Right ventricle myocardium superior (tissue), 1 donor: ENCODE measurements around the gene RNF115. TPM values are rescaled to one million over a fixed set of nuclear protein-coding genes. Genes with fewer than 3 reads are reported as not detected.
"Not testable (repeated sequence)": the region's sequence is repeated elsewhere in the genome, so short reads cannot be mapped to it uniquely, and the experiment has no call there.

Source experiments
- ATAC-seq: fragments of 200-7000 bp; cut with Tn5 transposase; one replicate; pipeline ENCODE4 v1.9.1; 2020; ENCODE audit warnings: mild to moderate bottlenecking; ENCODE audit not compliant: poor library complexity
- DNase-seq: peaks from one replicate; pipeline ENCODE4 v3.0.0-alpha.2; 2020
- intact Hi-C: fragments of 100-400 bp; cut with DNase I; formaldehyde crosslinking; loops from one replicate; pipeline ENCODE4 v1.11.2; 2022
- total RNA-seq: library from RNA; stranded (reverse); fragmentation: NEBNext Ultra II Directional; extraction: Animal tissue kit (Norgen Biotek cat#: 25700); gene quantifications from one replicate; pipeline ENCODE4 v1.2.1, GENCODE V29; 2021
- donor health status: DM: no; HTN: yes; CAD: no; lungs with severe emphysema.

RNF115 gene
- total RNA-seq, 1 donor from 2014 or later, result 46.5 TPM

- intact Hi-C loops, result no loop called here
- DNase-seq (no peak), ATAC-seq (no peak)
Observed at GRCh38 chr1:145759721-145760120, 64.2 kb downstream of the RNF115 start.

GRCh38 chr1:145758575-145758974, 65.3 kb downstream of the RNF115 start:
- ATAC-seq (no peak), DNase-seq (no peak)
- intact Hi-C loops, result no loop called here

- ATAC-seq (peak; percentile 36), DNase-seq (no peak)
- intact Hi-C loops, result no loop called here
Observed at GRCh38 chr1:145758116-145758515, 65.8 kb downstream of the RNF115 start.

GRCh38 chr1:145757420-145757819, 66.5 kb downstream of the RNF115 start:
- DNase-seq, result no peak
- intact Hi-C loops, result no loop called here
- no peak for ATAC-seq

- DNase-seq, result no peak
- intact Hi-C loops, result no loop called here
- ATAC-seq, result no peak
Observed at GRCh38 chr1:145751491-145752037, 72.3 kb downstream of the RNF115 start.

- no peak for DNase-seq
- intact Hi-C loops, result no loop called here
- no peak for ATAC-seq
Observed at GRCh38 chr1:145750426-145750825, 73.5 kb downstream of the RNF115 start.

GRCh38 chr1:145747398-145748247, 76.3 kb downstream of the RNF115 start:
- intact Hi-C loops, result no loop called here
- ATAC-seq, result no peak

GRCh38 chr1:145740269-145740668, 83.6 kb downstream of the RNF115 start:
- intact Hi-C loops, result no loop called here
- ATAC-seq (no peak), DNase-seq (no peak)

More at GRCh38 chr1:145747398-145748247, 76.3 kb downstream of the RNF115 start:
- no peak for DNase-seq

- intact Hi-C loops, result no loop called here
- DNase-seq (no peak), ATAC-seq (no peak)
Observed at GRCh38 chr1:145736191-145736590, 87.7 kb downstream of the RNF115 start.

- intact Hi-C loops, result no loop called here
- no peak for DNase-seq
- ATAC-seq, result no peak
Observed at GRCh38 chr1:145730900-145731299, 93.0 kb downstream of the RNF115 start.

GRCh38 chr1:145730467-145730866, 93.4 kb downstream of the RNF115 start:
- intact Hi-C loops, result no loop called here
- ATAC-seq (no peak), DNase-seq (no peak)

GRCh38 chr1:145729666-145730436, 94.0 kb downstream of the RNF115 start:
- no peak for ATAC-seq

GRCh38 chr1:145729196-145729595, 94.7 kb downstream of the RNF115 start:
- DNase-seq, result no peak
- intact Hi-C loops, result no loop called here
- ATAC-seq, result no peak

More at GRCh38 chr1:145729666-145730436, 94.0 kb downstream of the RNF115 start:
- DNase-seq, result no peak
- intact Hi-C loops, result no loop called here

- intact Hi-C loops, DNase-seq, ATAC-seq: not testable (repeated sequence)
Observed at GRCh38 chr1:145726193-145726592, 97.7 kb downstream of the RNF115 start.

- intact Hi-C loops, result no loop called here
- DNase-seq (peak; percentile 83), ATAC-seq (peak; percentile 96)
Observed at GRCh38 chr1:145720878-145721671, 102.8 kb downstream of the RNF115 start.

- no peak for ATAC-seq
- intact Hi-C loops, result no loop called here
- no peak for DNase-seq
Observed at GRCh38 chr1:145720556-145720877, 103.4 kb downstream of the RNF115 start.

- DNase-seq, result no peak
Observed at GRCh38 chr1:145719230-145720079, 104.4 kb downstream of the RNF115 start, which contains the start of gene CD160. Gene CD160 (plus strand): TSS chr1:145719499. CDS start chr1:145728328, 8,829 bp downstream.

GRCh38 chr1:145718465-145718864, 105.4 kb downstream of the RNF115 start:
- DNase-seq, intact Hi-C loops, ATAC-seq: not testable (repeated sequence)

More at GRCh38 chr1:145719230-145720079, 104.4 kb downstream of the RNF115 start, which contains the start of gene CD160:
- intact Hi-C loops, result no loop called here
- no peak for ATAC-seq
